Activated CD4-positive, alpha-beta T cell treated with anti-CD3 and anti-CD28 coated beads, Interleukin-2, Interleukin-6, amounts not matched to agents 100 ng/mL and 50 ng/mL, durations not matched to agents 16 hours and 8 hours (primary cell): ENCODE measurements around the gene SLC46A2.
A peak's percentile ranks its signal among the peaks of the same experiment; 100 is the strongest.

Source experiments
- DNase-seq: peaks from one replicate; pipeline ENCODE4 v3.0.0-alpha.2; 2020

The SLC46A2 gene, protein sequence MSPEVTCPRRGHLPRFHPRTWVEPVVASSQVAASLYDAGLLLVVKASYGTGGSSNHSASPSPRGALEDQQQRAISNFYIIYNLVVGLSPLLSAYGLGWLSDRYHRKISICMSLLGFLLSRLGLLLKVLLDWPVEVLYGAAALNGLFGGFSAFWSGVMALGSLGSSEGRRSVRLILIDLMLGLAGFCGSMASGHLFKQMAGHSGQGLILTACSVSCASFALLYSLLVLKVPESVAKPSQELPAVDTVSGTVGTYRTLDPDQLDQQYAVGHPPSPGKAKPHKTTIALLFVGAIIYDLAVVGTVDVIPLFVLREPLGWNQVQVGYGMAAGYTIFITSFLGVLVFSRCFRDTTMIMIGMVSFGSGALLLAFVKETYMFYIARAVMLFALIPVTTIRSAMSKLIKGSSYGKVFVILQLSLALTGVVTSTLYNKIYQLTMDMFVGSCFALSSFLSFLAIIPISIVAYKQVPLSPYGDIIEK

DNA sequence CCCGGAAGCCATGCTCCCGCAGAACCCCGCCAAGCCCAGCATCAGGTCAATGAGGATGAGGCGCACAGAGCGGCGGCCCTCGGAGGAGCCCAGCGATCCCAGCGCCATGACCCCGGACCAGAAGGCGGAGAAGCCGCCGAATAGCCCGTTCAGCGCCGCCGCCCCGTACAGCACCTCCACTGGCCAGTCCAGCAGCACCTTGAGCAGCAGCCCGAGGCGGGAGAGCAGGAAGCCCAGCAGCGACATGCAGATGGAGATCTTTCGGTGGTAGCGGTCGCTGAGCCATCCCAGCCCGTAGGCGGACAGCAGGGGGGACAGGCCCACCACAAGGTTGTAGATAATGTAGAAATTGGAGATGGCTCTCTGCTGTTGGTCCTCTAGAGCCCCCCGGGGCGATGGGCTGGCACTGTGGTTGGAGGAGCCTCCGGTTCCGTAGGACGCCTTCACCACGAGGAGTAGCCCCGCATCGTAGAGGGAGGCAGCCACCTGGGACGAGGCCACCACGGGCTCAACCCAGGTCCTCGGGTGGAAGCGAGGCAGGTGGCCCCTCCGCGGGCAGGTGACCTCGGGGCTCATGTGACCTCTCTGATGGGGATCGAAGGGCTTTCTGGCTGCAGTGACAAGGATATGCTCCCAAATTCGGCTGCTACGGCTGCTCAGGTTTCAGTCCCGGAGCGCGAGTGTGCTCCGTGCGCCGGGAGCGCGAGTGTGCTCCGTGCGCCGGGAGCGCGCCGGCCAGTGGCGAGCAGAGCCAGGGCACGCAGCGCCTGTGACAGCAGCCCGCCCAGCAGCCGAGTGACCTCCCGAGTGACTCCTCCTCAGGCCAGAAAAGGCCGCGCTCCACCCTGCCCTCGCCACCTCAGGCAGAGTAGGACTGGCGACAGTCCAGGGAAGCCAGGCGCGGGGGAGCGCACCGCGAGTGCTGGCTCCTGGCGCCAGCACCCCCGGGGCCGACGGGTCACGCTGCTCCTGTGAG, at the start of gene SLC46A2:
SLC46A2 (minus strand) TSS at position 771 of the 976 bp plus-strand sequence; CDS start at position 576, 195 bp downstream.
- DNase-seq = no peak

DNA sequence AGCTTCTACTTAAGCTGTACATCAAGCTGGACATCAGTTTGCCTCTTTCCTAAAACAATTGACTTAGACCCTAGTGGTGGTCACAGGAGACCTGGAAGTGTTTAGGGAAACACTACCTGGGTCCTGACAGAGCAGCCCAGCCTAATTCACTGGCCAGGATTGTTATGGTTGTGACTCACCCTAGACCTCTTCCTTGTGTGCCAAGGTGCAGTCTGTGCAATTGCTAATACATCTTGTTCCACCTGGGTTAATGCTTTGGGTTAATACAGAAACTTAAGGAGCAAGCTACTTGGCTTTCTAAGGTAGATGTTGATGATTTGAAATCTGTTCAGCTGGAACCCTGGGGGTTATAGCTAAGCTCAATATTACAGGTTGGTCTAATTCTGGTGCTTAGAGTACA, 48.7 kb upstream of the SLC46A2 start:
- DNase-seq = no peak

DNA sequence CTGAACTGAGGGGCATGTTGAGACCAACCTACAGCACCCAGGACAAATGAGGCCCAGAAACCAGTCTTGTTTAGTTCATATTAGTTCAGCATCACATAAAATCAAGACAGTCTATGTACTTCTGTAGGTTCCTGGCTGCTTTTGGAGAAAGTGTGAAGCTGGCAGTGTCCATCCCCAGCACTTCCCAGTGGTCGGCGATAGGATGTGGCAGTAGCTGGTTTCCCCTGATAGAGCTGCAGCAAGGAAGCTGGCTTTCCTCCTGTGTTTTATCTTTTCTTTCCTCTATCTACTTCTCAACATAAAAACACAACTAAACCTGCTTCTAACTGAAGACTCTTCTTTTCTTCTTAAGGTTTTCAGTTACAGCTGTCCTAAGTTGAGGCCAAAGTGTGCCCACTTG, 43.0 kb upstream of the SLC46A2 start:
- DNase-seq = no peak

DNA sequence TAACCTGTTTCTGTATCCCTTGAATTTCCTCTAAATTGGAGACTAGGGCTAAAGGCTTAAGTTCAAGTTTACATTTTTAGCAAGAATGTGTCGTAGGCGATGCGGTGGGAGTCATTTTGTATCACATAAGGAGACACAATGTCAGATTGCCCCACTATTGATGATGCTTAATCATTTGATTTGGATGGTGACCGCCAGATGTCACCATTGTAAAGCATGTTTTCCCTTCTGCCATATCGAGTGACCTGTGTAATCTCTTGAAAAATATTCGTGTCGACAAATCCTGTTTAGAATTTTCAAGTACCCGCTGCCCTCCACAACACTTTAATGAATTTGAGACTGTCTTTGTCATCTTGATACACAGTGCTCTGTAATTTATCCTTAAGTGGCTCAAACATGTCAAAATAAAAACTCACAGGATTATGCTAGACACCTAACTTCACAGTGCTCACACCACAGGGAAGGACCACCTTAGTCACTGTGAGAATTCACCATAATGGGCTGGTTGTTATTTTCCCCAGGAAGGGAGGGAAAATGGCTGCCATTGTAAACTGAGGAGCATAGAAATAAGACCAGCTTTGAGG, 34.5 kb upstream of the SLC46A2 start:
- DNase-seq = peak; percentile 25

DNA sequence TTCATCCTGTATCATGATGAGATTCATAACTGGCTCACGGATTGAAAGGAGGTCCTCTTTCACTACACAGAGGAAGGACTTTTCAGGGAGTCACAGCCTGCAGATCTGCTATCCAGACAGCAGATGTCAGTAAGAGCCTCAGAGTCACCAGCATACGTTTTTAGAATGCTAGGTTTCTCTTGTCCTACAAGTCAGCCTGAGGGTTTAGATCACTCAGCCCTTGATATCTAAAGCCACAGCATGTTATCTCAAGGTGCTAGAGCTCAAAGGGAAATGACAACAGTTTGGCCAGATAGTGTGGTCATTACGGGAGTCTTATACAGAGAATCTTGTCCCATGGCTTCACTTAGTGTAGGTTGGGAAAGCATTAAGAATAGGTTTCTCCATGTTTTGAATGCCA, 30.9 kb upstream of the SLC46A2 start:
- DNase-seq = peak; percentile 17

DNA sequence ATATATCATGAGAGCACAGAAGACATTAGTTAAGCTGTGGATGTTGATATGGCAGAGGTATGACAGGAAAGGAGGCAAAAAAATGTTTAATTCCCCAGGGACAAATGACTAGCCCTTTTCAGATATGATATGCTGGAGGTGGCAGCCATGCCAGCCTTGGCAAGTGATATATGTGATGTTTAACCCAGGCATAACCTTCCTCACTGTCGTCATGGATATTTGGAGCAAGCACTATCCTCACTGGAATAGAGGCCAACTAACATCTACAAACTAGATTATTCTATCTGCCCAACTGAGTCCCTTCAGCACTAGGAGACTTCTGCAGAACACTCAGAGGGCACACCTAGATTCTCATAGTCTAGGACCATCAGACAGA, 27.3 kb upstream of the SLC46A2 start:
- DNase-seq = no peak

DNA sequence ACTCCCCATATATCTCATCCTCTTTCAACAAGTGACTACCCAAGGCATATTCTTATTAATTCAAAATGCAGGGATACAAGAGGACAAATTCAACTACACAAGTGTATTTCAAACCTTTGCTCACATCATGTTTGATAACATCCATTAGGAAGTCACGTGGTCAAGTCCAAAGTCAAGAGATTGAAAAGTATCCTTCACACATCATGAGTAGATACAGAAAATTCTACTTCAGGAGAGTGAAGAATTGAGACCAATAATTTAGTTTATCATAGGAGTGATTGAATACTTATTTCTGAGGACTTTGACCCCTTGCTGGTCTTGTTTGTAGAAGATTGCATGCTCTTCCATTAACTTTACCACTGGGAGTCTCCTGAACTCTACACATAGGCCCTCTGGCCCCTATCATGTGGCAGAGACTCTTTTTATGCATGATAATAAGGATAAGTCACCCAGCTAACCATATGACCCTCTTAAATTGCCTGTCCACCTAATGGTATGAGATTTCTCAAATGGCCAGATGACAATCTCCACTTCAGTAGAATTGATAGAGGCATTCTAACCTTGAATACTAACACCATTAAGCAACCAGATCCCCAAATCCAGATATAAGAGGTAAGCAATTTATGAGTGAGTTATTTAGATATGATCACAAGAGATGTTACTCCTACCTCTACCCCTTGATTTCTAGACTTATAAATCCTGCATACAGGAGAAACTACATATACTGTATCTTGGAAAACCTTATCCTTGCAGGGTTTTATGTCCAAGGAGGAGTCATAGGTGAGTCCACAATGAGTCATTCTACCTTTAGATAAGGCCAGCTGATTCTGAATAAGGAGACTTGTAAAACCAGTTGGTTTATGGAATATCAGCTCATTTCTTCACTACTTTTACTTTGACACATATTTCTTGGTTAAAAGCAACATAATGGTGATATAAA, 26.6 kb upstream of the SLC46A2 start:
- no peak for DNase-seq

DNA sequence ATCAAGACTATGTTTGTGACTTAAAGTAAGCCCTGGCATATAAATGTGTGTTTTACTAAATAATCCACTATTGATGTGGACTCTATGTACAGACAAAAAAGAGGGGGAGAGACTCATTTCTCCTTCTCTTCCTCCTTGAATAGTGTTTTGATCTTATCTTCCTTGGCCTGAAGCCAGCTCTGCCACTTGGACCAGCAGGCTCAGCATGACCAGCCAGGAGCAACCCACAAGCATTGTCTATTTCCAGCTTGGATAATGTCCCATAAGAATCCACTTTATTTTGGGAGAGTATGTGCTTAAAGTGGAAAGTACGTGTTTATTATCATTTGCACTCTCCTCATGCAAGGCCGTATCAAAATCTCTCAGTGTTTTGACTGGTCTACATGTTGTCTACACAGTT, 23.8 kb upstream of the SLC46A2 start:
- DNase-seq = no peak

DNA sequence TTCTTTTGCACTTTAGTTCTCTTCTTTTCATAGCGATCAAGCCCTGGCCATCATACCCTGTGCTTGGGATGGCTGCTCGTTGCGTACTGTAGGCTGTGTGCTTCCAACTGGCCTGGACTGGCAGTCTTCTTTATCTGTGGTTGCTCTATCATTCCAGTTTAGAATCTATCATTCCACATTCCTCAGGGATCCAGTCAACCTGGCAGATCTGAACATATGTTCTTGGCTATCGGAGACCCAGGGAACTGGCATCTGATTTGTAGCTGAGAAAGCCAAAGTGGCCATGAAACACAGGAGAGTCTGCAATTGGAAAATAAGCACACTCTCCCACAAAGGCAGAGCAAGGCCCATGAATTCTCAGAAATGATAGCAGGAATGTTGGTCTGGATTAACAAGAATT, 22.6 kb upstream of the SLC46A2 start:
- DNase-seq = no peak

DNA sequence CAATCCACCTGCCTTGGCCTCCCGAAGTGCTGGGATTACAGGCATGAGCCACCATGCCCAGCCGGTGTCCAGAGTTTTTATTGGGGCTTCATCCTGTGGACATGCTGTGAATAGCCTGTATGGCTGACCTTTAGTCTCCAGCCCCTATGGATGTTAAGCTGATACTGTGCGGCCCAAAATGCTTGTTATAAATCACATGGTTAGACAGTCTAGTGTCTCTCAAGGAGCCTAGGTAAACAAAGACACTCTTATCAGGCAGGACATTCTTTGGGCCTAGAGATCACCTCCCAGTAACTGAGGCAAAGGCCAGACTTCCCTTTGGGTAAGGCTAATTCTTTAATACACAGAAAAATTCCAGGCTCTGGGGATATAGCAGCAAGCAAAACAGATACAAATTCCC, 22.0 kb upstream of the SLC46A2 start:
- no peak for DNase-seq

DNA sequence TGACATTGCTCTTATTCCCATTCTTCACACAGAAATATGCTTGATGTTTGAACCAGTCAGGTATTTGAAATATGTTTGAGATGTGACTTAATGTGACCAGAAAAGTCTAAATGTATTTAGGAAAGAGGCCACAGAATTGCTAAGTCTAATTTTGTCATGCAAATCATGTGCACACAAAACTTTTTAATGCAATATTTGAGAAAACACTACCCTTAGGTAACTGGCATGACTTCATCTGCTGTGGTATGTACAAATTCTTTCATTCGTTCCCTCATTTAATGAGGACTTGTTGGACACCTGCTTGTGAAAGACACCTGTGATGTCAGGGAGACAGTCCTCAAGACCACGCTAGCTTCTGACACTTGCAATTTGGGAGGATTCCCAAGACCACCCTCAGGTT, 21.1 kb upstream of the SLC46A2 start:
- no peak for DNase-seq

DNA sequence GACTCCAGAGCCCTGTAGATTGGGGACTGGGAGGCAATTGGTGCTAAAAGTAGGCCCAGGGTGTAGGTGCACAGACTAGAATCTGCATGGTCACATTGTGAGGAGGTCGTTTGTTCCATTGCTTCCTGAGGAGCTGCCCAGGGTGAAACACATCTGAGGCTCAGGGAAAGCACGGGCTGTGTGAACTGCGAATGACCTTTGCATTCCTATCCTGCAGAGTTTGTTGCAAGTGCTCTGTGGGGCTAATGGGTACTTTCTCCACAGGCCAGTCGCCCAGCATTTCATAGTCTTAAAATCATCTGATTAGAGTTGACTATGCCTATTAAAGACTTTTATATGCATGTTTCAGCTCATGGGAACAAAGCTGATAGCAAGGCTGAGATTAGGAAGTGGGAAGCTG, 14.4 kb upstream of the SLC46A2 start:
- no peak for DNase-seq

DNA sequence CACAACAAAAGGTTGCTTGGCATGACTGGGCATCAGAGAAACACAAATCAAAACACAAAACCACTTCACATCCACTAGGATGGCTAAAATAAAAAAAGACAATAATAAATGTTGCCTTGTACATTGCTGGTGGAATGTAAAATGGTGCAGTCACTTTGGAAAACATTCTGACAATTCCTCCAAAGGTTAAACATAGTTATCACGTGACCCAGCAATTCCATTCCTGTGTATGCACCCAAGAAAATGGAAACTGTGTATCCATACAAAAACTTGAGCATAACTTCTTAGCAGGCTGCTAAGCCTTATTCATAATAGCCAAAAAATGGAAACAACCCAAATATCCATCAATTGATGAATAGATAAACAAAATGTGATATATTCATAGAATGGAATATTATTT, 10.2 kb upstream of the SLC46A2 start:
- no peak for DNase-seq

DNA sequence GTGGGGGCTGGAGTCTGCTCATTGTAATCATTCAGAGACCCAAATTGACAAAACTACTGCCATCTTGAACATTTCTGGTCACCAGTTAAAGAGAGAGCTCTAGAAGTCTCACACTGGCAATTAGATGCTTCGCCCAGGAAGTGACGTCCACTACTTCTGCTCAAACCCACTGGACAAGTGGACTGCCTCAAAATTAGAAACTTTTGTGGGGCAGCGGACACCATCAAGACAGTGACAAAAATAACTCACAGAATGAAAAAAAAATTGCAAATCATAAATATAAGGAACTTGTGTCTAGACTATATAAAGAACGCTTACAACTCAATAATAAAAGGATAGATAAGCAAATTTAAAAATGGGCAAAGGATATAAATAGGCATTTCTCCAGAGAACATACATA, 9.8 kb upstream of the SLC46A2 start:
- DNase-seq = no peak

DNA sequence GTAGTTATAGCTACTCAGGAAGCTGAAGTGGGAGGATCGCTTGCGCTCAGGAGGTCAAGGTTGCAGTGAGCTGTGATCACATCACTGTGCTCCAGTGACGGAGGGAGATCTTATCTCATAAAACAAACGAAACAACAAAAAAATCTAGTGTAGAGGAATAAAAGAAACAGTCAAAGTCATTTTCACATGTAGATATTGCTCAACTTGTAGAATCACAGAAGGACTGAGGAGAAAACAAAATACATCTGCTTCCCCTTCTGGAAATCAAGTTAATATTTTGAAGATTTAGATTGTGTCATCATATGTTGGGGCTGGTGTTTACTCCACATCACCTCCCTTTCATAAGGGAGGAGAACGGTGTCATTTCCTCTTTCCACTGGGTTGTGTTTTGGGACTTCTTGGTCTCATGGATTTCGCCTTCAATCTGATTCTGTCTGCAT, 8.2 kb upstream of the SLC46A2 start:
- no peak for DNase-seq

DNA sequence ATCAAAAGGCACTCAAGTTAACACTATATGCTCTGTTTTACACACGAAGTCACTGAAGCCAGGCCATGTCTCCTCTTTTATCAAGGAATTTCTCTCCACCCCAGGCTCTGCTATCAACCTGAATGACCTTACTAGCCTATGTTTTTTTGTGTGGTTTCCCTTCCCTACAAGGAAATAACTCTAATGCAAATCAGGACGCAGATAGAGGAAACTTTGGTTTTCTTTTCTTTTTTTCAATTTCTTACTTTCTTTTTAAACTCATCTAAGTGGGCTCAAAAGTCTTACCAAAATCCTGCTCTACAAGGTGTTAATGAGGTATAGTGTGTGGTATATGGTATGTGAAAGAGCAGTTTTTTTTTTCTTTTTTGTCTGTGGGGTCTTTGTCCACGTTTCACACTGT, 5.5 kb upstream of the SLC46A2 start:
- DNase-seq = no peak

DNA sequence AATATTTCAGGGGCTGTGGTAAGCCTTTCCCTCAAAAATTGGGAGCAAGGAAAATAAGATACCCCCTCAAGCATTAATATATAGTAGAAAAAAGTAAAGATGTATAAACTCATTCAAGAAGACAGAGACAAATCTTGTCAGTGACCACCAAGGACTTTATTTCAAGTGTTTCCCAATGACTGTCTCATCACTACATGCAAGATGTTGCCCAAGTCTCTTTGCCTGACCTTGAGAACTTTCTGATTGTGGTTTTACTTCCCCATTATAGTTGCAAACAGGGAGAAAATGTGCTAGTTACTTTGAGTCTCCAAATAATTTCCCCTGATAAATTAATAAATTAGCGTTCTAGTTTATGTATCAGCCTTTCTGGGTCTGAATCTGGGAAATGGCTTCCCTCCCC, 4.0 kb upstream of the SLC46A2 start:
- DNase-seq = no peak

DNA sequence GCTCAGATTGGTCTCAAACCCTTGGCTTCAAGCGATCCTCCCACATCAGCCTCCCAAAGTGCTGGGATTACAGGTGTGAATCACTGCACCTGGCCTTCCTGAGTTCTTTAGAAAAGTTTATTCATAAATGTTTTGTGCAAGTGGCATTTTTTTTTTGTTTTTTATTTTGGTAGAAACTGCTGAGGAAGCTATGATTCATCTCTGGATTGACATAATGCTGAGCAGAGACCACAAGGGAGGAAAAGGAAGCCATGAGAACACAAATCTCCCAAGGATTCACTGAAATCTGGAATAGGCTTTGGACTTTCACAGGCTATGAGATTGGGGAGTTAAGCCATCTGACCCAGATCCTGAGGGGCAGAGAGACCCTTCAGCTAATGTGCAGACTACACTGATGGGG, 3.4 kb upstream of the SLC46A2 start:
- DNase-seq = no peak

DNA sequence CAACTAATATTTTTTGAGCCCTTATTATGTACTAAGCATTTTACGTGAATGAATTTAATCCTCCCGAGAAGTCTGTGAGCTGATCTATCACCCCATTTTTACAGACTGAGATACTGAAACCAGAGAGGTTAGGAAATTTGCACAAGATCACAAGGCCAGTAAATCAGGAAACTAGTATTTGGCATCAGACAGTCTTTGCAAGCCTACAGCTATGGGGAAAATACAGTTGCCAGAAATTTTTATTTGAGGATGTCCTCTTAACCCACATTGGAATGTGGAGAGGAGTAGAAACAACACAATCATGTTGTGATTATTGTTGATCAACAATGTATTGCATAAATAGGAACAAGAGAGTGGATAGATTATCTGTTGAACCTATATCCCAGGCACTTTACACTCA, 2.3 kb upstream of the SLC46A2 start:
- DNase-seq = no peak

DNA sequence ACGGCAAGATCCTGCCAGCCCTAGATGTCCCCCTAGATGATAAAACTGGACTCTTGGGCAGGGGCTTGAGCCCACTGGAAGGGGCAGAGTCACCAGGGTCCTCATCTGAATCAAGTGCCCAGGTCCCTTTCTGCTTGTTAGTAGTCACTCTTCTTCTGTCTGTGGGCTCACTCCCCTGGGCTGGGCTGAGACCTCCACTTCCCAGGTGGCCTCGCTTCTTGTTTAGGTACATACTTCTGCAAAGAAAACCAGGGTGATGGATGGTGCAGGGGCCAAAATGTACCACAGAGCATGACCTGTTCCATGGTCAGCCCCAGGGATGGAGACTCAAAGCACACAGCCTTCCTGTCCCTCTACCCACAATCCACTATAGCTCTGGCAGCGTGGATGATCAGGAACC, 845 bp upstream of the SLC46A2 start:
- DNase-seq = no peak

DNA sequence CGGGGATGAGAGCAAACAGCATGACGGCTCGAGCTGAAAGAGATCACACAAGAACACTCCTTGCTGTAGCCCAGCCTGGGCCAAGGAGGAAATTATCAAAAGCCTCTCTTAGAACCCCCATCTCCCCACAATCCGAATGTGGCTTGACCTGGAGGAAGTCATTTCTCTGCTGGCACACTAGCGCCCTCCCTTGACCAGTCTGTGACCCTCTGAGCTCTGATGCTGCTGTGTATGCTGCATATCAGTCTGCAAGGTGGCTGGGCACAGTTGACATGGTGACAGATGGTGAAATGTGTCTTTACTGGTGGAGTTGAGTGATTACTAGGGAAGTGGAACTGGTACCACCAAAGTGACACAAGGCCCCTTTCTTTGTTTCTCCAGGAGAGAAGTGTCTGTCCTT, 3.3 kb downstream of the SLC46A2 start:
- no peak for DNase-seq

DNA sequence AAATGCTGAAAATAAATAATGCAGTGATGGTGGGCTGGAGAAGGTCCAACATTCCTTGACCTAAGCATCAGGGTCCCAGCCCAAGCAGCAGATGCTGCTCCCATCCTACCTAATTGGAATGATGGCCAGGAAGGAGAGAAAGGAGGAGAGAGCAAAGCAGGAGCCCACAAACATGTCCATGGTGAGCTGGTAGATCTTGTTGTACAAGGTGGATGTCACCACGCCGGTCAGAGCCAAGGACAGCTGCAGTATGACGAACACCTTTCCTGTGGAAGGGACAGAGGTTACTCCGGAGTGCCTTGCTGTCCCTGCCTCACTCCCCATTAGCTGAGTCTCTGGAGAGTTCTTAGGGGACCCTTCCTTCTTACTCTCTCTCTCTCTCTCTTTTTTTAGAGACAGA, 4.3 kb downstream of the SLC46A2 start:
- no peak for DNase-seq
